Neutrophil (primary cell): Measurements from ENCODE around the gene TBATA.

Experiments
- H3K27ac ChIP-seq: fragments of 200-600 bp; sonication (generic); 2 replicates; pipeline ENCODE4 v1.5.1; 2016; ENCODE audit warnings: mild to moderate bottlenecking, moderate library complexity
- H3K27me3 ChIP-seq: fragments of 200-600 bp; sonication (generic); 2 replicates; pipeline ENCODE4 v1.6.0; 2016; ENCODE audit warnings: mild to moderate bottlenecking
- H3K36me3 ChIP-seq: fragments of 200-600 bp; sonication (generic); 2 replicates; pipeline ENCODE4 v1.5.1; 2017
- H3K4me1 ChIP-seq, 2 experiments: fragments of 200-600 bp in 1 of 2; sonication (generic) in 1 of 2; 1 replicate in 1 of 2; 2 replicates in 1 of 2; pipeline versions ENCODE4 v1.5.1 to v1.6.1; 2013 to 2016; ENCODE audit warnings: low read depth in 1 of 2, low read length in 1 of 2, mild to moderate bottlenecking in 1 of 2, moderate library complexity in 1 of 2; ENCODE audit not compliant: control insufficient read depth in 1 of 2, insufficient read depth in 1 of 2
- H3K4me3 ChIP-seq, 2 experiments: fragments of 200-600 bp in 1 of 2; sonication (generic) in 1 of 2; 1 replicate in 1 of 2; 2 replicates in 1 of 2; pipeline ENCODE4 v1.5.1; 2013 to 2016; ENCODE audit warnings: low read depth in 1 of 2, low read length in 1 of 2, mild to moderate bottlenecking in 1 of 2, moderate library complexity in 1 of 2
- H3K9me3 ChIP-seq: fragments of 200-600 bp; sonication (generic); 2 replicates; pipeline ENCODE4 v1.5.1; 2016
- TF ChIP-seq, protein P1 (sequence below): fragments of 200-600 bp; sonication (generic); IDR thresholded peaks from 2 replicates; pipeline ENCODE4 v1.5.1; 2016; ENCODE audit warnings: antibody characterized with exemption

The TBATA gene

DNA sequence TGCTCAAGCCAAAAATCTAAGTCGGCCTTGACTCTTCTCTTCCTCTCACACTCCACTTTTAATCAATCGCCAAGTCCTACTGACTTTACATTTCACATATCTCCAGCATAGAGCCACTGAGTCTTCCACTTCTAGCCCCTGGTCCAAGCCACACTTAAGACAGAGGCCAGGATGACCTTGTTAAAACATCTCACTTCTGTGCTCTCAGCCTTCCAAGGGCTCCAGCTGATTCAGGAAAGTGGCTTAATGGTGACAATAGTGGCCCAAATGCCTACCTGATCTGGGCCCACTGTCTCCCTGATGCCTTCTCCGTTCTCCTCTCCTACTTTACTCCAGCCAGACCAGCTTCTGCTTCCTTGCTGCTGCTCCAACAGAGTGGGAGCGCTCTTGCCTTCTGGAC lies 4.4 kb downstream of the TBATA start:
- Histone ChIP-seq H3K27ac (no peak overlapping the region), H3K27me3 (peaks cover 24% of the 10 kb centered on the region), H3K9me3 (no peaks in the 10 kb centered on the region), H3K36me3 (no peaks in the 10 kb centered on the region), H3K4me3 (no peak overlapping the region), H3K4me1 (no peaks in the 10 kb centered on the region)
- TF ChIP-seq, protein P1, sequence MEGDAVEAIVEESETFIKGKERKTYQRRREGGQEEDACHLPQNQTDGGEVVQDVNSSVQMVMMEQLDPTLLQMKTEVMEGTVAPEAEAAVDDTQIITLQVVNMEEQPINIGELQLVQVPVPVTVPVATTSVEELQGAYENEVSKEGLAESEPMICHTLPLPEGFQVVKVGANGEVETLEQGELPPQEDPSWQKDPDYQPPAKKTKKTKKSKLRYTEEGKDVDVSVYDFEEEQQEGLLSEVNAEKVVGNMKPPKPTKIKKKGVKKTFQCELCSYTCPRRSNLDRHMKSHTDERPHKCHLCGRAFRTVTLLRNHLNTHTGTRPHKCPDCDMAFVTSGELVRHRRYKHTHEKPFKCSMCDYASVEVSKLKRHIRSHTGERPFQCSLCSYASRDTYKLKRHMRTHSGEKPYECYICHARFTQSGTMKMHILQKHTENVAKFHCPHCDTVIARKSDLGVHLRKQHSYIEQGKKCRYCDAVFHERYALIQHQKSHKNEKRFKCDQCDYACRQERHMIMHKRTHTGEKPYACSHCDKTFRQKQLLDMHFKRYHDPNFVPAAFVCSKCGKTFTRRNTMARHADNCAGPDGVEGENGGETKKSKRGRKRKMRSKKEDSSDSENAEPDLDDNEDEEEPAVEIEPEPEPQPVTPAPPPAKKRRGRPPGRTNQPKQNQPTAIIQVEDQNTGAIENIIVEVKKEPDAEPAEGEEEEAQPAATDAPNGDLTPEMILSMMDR: no peak

DNA sequence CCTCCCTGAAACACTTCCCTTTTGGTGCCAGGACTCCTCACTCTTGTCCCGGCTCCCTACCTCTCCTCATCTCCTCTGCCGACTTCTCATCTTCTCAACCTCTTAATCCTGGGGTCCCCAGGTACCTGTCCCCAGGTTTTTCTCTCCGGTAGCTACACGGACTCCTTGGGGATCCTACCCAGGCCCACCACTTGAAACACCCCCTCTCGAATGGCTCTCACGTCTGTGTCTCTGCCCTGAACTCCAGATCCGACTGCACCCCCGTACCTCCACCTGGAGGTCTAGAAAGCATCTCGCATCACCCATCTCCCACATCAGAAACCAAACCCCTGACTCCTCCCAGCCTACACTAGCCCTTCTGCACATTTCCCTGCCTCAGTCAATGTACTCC lies 4.8 kb downstream of the TBATA start:
- Histone ChIP-seq H3K4me1 (no peaks in the 10 kb centered on the region), H3K36me3 (no peaks in the 10 kb centered on the region), H3K9me3 (no peaks in the 10 kb centered on the region), H3K4me3 (no peak overlapping the region), H3K27ac (no peak overlapping the region), H3K27me3 (peaks cover 22% of the 10 kb centered on the region)
- TF ChIP-seq, protein P1: no peak

DNA sequence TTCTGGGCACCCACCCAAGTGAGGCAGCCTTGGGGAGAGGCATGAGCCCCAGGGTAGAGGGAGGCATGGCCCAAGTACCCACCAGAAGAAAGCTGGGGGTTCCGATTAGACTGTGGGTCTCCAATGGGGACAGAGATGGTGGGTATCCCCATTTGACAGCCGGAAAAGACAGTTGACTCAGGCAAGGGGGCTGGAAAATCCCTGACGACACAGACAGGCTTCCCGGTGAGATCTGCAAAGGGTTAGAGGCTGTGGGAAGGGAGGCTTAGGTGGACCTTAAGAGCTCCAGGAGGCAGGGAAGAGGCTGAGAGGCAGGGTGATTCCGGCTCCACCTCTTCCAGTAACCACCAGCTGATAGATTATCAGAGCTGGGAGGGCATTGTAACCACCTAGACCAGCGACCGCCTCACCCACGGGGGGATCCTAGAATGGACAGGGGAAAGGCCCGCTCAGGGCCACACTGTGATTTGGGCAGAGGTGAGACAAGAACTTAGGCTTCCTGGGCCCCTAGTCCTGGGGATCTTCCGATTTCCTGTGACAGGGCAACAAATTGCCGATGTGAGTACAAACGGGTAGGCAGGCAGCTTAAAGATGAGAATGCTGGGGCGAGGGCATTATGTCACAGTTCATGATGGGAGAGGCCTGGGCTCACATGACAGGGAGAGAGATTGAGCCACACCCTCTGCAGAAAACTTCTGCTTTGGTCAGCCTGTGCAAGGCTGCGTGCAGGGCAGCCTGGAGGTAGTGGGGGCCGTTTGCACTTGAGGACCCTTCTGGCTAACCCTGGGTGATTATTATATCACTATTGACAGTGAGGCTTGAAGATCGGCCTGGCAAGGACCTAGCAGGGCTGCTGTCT lies 5.4 kb downstream of the TBATA start:
- peaks cover 16% of the 10 kb centered on the region for H3K27me3 ChIP-seq
- H3K36me3 ChIP-seq: no peaks in the 10 kb centered on the region
- H3K9me3 ChIP-seq: no peaks in the 10 kb centered on the region
- no peak overlapping the region for H3K27ac ChIP-seq
- H3K4me3 ChIP-seq: no peak overlapping the region
- H3K4me1 ChIP-seq: no peaks in the 10 kb centered on the region
- TF ChIP-seq, protein P1: no peak

DNA sequence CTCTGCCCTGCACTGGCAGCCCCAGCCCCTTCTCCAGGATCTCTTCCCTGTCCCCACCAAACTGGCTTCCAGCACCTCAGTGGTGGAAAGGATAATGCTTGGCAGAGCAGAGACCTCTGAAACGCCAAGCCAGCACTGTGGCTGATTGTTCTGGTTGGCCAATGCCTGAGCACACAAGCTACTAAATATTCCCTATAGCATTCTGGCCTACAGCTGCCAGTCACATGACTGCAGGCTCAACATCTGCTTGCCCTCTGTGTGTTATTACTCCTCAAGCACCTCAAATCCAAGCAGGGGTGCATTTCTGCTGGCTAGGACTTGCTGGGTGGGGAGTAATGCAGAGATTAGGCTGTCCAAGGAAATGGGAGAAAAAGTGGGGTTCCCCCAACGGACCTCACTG lies 6.1 kb downstream of the TBATA start:
- peaks cover 10% of the 10 kb centered on the region for H3K27me3 ChIP-seq
- TF ChIP-seq, protein P1: no peak
- H3K9me3 ChIP-seq: no peaks in the 10 kb centered on the region
- no peak overlapping the region for H3K4me3 ChIP-seq
- H3K36me3 ChIP-seq: no peaks in the 10 kb centered on the region
- H3K27ac ChIP-seq: no peak overlapping the region
- no peaks in the 10 kb centered on the region for H3K4me1 ChIP-seq

DNA sequence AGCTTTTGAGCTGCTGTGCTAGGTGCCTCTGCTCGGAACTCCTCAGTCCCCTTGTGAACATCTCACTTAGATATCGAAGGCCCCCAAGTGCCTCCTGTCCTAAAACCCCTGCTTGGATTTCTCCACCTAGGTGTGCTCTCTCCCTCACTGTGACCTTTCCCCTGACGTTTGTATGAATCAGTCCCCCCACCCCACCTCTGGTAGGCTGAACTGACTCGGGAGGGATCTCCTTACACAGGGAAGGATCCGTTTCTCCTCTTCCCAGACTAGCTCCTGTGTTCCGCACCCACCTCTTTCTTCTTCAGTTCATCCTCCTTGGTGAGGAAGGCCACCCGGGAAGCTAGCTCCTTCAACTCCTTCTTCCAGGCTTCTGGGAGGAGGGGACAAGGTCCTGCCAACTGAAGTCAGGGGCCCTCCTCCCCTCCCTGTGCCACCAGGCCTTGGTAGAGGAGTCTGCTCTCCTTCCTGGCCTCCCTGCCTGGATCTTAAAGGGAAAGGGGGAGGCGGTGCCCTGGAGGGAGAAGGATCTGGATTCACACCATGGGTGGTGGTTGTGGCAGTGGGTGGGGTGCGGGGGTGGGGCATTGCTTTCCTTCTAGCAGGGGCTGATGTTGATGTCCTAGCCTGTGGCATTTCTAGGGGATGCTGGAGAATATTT lies 6.8 kb downstream of the TBATA start:
- Histone ChIP-seq H3K36me3 (no peaks in the 10 kb centered on the region), H3K9me3 (no peaks in the 10 kb centered on the region), H3K27ac (no peak overlapping the region), H3K4me3 (no peak overlapping the region), H3K4me1 (no peaks in the 10 kb centered on the region), H3K27me3 (peaks cover 3% of the 10 kb centered on the region)
- TF ChIP-seq, protein P1: no peak
